HepG2 (cell line): ENCODE measurements around the gene ACAP2. TPM values are rescaled to one million over a fixed set of nuclear protein-coding genes. Genes with fewer than 3 reads are reported as not detected.

Experiments used
- AGO2 ChIP-seq: fragments of 200-400 bp; formaldehyde crosslinking; optimal IDR thresholded peaks from 2 replicates; pipeline ENCODE3; 2017; ENCODE audit warnings: mild to moderate bottlenecking, low read depth, low read length, moderate library complexity
- DNMT1 ChIP-seq: sonication (generic); formaldehyde crosslinking; IDR thresholded peaks from 2 replicates; pipeline ENCODE4 v1.5.1; 2020; ENCODE audit warnings: mild to moderate bottlenecking, missing genetic modification reagents
- E2F2 ChIP-seq: sonication (generic); formaldehyde crosslinking; IDR thresholded peaks from 2 replicates; pipeline ENCODE4 v1.4.0; 2020; ENCODE audit warnings: missing genetic modification reagents, borderline replicate concordance
- FOSL1 ChIP-seq: sonication (generic); formaldehyde crosslinking; IDR thresholded peaks from 2 replicates; pipeline ENCODE4 v1.9.0; 2021; ENCODE audit warnings: missing genetic modification reagents, borderline replicate concordance
- NCOA2 ChIP-seq: sonication (generic); formaldehyde crosslinking; IDR thresholded peaks from 2 replicates; pipeline ENCODE4 v1.8.0; 2022; ENCODE audit warnings: inconsistent platforms
- PRDM15 ChIP-seq: sonication (generic); formaldehyde crosslinking; IDR thresholded peaks from 2 replicates; pipeline ENCODE4 v1.4.0; 2020; ENCODE audit warnings: missing genetic modification reagents
- SMAD3 ChIP-seq: sonication (generic); formaldehyde crosslinking; IDR thresholded peaks from 2 replicates; pipeline ENCODE4 v1.4.0; 2020; ENCODE audit warnings: missing genetic modification reagents
- SNRNP70 ChIP-seq: fragments of 200-400 bp; formaldehyde crosslinking; IDR thresholded peaks from 2 replicates; pipeline ENCODE4 v1.6.1; 2017; ENCODE audit warnings: mild to moderate bottlenecking, low read depth, low read length, moderate library complexity
- SRSF1 ChIP-seq: fragments of 200-400 bp; formaldehyde crosslinking; optimal IDR thresholded peaks from 2 replicates; pipeline ENCODE3; 2017; ENCODE audit warnings: mild to moderate bottlenecking, low read depth, low read length, moderate library complexity
- TCF7L2 ChIP-seq: IDR thresholded peaks from 2 replicates; pipeline ENCODE4 v1.6.1; 2011; ENCODE audit warnings: mild to moderate bottlenecking, low read depth, low read length, moderate library complexity
- ZNF296 ChIP-seq: sonication (generic); formaldehyde crosslinking; conservative IDR thresholded peaks from 2 replicates; pipeline ENCODE4 v1.5.0; 2020; ENCODE audit warnings: mild to moderate bottlenecking, missing genetic modification reagents
- ZNF597 ChIP-seq: sonication (generic); formaldehyde crosslinking; IDR thresholded peaks from 2 replicates; pipeline ENCODE4 v1.5.0; 2020; ENCODE audit warnings: missing genetic modification reagents
- ZNF747 ChIP-seq: sonication (generic); formaldehyde crosslinking; IDR thresholded peaks from 2 replicates; pipeline ENCODE4 v1.8.1; 2023; ENCODE audit warnings: missing genetic modification reagents, mild to moderate bottlenecking, borderline replicate concordance
- polyA plus RNA-seq, 8 experiments: library from polyadenylated mRNA; depleted of rRNA in 3 of 8; stranded (reverse) in 7 of 8; unstranded in 1 of 8; fragments of >200 nt; fragmentation: Illumina TruSeq in 4 of 8; extraction: Trizol in 4 of 8; gene quantifications; 2 replicates each; pipeline versions ENCODE4 v1.2.1 to v1.2.3, GENCODE V29; 2011 to 2016; ENCODE audit warnings: low read depth in 4 of 8, missing spikeins in 1 of 8, mixed read lengths in 1 of 8; ENCODE audit not compliant: insufficient read depth in 1 of 8
- total RNA-seq, 5 experiments: library from RNA; depleted of rRNA; stranded (reverse); fragments of >200 nt; fragmentation: Illumina TruSeq; extraction: Trizol; gene quantifications; 2 replicates each; pipeline ENCODE4 v1.2.3, GENCODE V29; 2016; ENCODE audit warnings: low read depth in 1 of 5
- TF ChIP-seq, protein P1 (sequence below): sonication (generic); formaldehyde crosslinking; IDR thresholded peaks from 2 replicates; pipeline ENCODE4 v1.8.0; 2022; ENCODE audit warnings: missing genetic modification reagents, mild to moderate bottlenecking, borderline replicate concordance

Gene ACAP2
- total and polyA plus RNA-seq, 2 of the 13 experiments (the other 11 are each of a cell fraction or from before 2014, with no cell fraction given) = 7.3 to 23.9 TPM

- TF ChIP-seq ZNF747 (CRISPR knock-in tag) (no peak), DNMT1 (CRISPR knock-in tag) (peak; percentile 29; the same call in 1 of the 2 replicates), AGO2 (peak; percentile 34), ZNF597 (CRISPR knock-in tag) (no peak), E2F2 (CRISPR knock-in tag) (no peak), NCOA2 (CRISPR knock-in tag) (no peak; the same call in 1 of the 2 replicates), PRDM15 (CRISPR knock-in tag) (peak; percentile 18; the same call in 1 of the 2 replicates), SRSF1 (no peak), TCF7L2 (no peak), SMAD3 (no peak), FOSL1 (CRISPR knock-in tag) (no peak), SNRNP70 (no peak), ZNF296 (CRISPR knock-in tag) (no peak)
- TF ChIP-seq, protein P1, sequence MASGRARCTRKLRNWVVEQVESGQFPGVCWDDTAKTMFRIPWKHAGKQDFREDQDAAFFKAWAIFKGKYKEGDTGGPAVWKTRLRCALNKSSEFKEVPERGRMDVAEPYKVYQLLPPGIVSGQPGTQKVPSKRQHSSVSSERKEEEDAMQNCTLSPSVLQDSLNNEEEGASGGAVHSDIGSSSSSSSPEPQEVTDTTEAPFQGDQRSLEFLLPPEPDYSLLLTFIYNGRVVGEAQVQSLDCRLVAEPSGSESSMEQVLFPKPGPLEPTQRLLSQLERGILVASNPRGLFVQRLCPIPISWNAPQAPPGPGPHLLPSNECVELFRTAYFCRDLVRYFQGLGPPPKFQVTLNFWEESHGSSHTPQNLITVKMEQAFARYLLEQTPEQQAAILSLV (CRISPR knock-in tag) = peak; percentile 85; the same call in 1 of the 2 replicates
Observed at GRCh38 chr3:195442573-195443390, at the start of gene ACAP2 (continued).
